ENCODE results near the gene MDH1B. TPM values are rescaled to one million over a fixed set of nuclear protein-coding genes. Genes with fewer than 3 reads are reported as not detected.

The MDH1B gene
- total and polyA plus RNA-seq, 2 donors (not counting 1 experiment from before 2014, with no cell fraction given): 0.73 to 0.99 TPM

GRCh38 chr2:206696910-206697309, 68.2 kb downstream of the MDH1B start:
- H3K9ac ChIP-seq (ENCODE audit: insufficient read depth, low read length): no peak overlapping the region
- H3K9me3 ChIP-seq (ENCODE audit: control insufficient read depth, insufficient read depth, low read depth, low read length): no peaks in the 10 kb centered on the region
- H4K20me1 ChIP-seq (ENCODE audit: control insufficient read depth, extremely low read depth, insufficient read depth, low read length): no peaks in the 10 kb centered on the region
- no peaks in the 10 kb centered on the region for H3K36me3 ChIP-seq (ENCODE audit: control insufficient read depth, insufficient read depth, low read length)
- H3K79me2 ChIP-seq (ENCODE audit: control insufficient read depth, insufficient read depth, low read length): no peaks in the 10 kb centered on the region
- no peak overlapping the region for H3K4me2 ChIP-seq (ENCODE audit: extremely low read depth, insufficient read depth, low read length)
- H3K4me3 ChIP-seq (replicated peaks in 1 of 4; ENCODE audit: control extremely low read depth in 1 of 4, insufficient read depth in 1 of 4, low read depth in 3 of 4, low read length in 4 of 4): no peak overlapping the region
- H3K27ac ChIP-seq (ENCODE audit: insufficient read depth, low read length): no peak overlapping the region
- H2AFZ ChIP-seq (ENCODE audit: low read length): no peak overlapping the region
- H3K4me1 ChIP-seq (ENCODE audit: control insufficient read depth, extremely low read depth, insufficient read depth, low read length): no peaks in the 10 kb centered on the region
- no peaks in the 10 kb centered on the region for H3K27me3 ChIP-seq (ENCODE audit: control insufficient read depth, insufficient read depth, low read length)
- TF ChIP-seq, protein P1, sequence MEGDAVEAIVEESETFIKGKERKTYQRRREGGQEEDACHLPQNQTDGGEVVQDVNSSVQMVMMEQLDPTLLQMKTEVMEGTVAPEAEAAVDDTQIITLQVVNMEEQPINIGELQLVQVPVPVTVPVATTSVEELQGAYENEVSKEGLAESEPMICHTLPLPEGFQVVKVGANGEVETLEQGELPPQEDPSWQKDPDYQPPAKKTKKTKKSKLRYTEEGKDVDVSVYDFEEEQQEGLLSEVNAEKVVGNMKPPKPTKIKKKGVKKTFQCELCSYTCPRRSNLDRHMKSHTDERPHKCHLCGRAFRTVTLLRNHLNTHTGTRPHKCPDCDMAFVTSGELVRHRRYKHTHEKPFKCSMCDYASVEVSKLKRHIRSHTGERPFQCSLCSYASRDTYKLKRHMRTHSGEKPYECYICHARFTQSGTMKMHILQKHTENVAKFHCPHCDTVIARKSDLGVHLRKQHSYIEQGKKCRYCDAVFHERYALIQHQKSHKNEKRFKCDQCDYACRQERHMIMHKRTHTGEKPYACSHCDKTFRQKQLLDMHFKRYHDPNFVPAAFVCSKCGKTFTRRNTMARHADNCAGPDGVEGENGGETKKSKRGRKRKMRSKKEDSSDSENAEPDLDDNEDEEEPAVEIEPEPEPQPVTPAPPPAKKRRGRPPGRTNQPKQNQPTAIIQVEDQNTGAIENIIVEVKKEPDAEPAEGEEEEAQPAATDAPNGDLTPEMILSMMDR (conservative IDR thresholded peaks at IDR 0.05 in 1 of 2, IDR thresholded peaks at IDR 0.05 in 1 of 2; ENCODE audit: low read depth in 1 of 2, low read length in 2 of 2): no peak
- no peak for TF ChIP-seq EZH2 (IDR thresholded peaks at IDR 0.05; ENCODE audit: low read length, missing control alignments)
- no peak for DNase-seq (ENCODE audit: low read depth in 2 of 2)

- Histone ChIP-seq H4K20me1 (ENCODE audit: control insufficient read depth, extremely low read depth, insufficient read depth, low read length) (no peaks in the 10 kb centered on the region), H3K4me1 (ENCODE audit: control insufficient read depth, extremely low read depth, insufficient read depth, low read length) (no peaks in the 10 kb centered on the region), H3K27me3 (ENCODE audit: control insufficient read depth, insufficient read depth, low read length) (no peaks in the 10 kb centered on the region), H3K36me3 (ENCODE audit: control insufficient read depth, insufficient read depth, low read length) (no peaks in the 10 kb centered on the region), H3K9me3 (ENCODE audit: control insufficient read depth, insufficient read depth, low read depth, low read length) (no peaks in the 10 kb centered on the region), H3K79me2 (ENCODE audit: control insufficient read depth, insufficient read depth, low read length) (no peaks in the 10 kb centered on the region), H3K4me2 (ENCODE audit: extremely low read depth, insufficient read depth, low read length) (no peak overlapping the region), H3K4me3 (replicated peaks in 1 of 4; ENCODE audit: control extremely low read depth in 1 of 4, insufficient read depth in 1 of 4, low read depth in 3 of 4, low read length in 4 of 4) (no peak overlapping the region), H2AFZ (ENCODE audit: low read length) (no peak overlapping the region), H3K9ac (ENCODE audit: insufficient read depth, low read length) (no peak overlapping the region), H3K27ac (ENCODE audit: insufficient read depth, low read length) (no peak overlapping the region)
- DNase-seq (ENCODE audit: low read depth in 2 of 2): peak; percentile 49 to 75
- no peak for TF ChIP-seq EZH2 (IDR thresholded peaks at IDR 0.05; ENCODE audit: low read length, missing control alignments)
- TF ChIP-seq, protein P1 (conservative IDR thresholded peaks at IDR 0.05 in 1 of 2, IDR thresholded peaks at IDR 0.05 in 1 of 2; ENCODE audit: low read depth in 1 of 2, low read length in 2 of 2): peak; percentile 60 to 61
These were observed 71.6 kb downstream of the MDH1B start for GRCh38 chr2:206693399-206694137.

- no peaks in the 10 kb centered on the region for H3K79me2 ChIP-seq (ENCODE audit: control insufficient read depth, insufficient read depth, low read length)
- no peaks in the 10 kb centered on the region for H3K9me3 ChIP-seq (ENCODE audit: control insufficient read depth, insufficient read depth, low read depth, low read length)
- no peak overlapping the region for H3K4me2 ChIP-seq (ENCODE audit: extremely low read depth, insufficient read depth, low read length)
- no peak overlapping the region for H2AFZ ChIP-seq (ENCODE audit: low read length)
- TF ChIP-seq EZH2 (IDR thresholded peaks at IDR 0.05; ENCODE audit: low read length, missing control alignments): no peak
- TF ChIP-seq, protein P1 (conservative IDR thresholded peaks at IDR 0.05 in 1 of 2, IDR thresholded peaks at IDR 0.05 in 1 of 2; ENCODE audit: low read depth in 1 of 2, low read length in 2 of 2): no peak
- H3K4me3 ChIP-seq (replicated peaks in 1 of 4; ENCODE audit: control extremely low read depth in 1 of 4, insufficient read depth in 1 of 4, low read depth in 3 of 4, low read length in 4 of 4): no peak overlapping the region
- H3K27me3 ChIP-seq (ENCODE audit: control insufficient read depth, insufficient read depth, low read length): no peaks in the 10 kb centered on the region
- no peak for DNase-seq (ENCODE audit: low read depth in 2 of 2)
- H3K4me1 ChIP-seq (ENCODE audit: control insufficient read depth, extremely low read depth, insufficient read depth, low read length): no peaks in the 10 kb centered on the region
- no peak overlapping the region for H3K9ac ChIP-seq (ENCODE audit: insufficient read depth, low read length)
- no peak overlapping the region for H3K27ac ChIP-seq (ENCODE audit: insufficient read depth, low read length)
- H3K36me3 ChIP-seq (ENCODE audit: control insufficient read depth, insufficient read depth, low read length): no peaks in the 10 kb centered on the region
- no peaks in the 10 kb centered on the region for H4K20me1 ChIP-seq (ENCODE audit: control insufficient read depth, extremely low read depth, insufficient read depth, low read length)
These were observed 72.2 kb downstream of the MDH1B start for GRCh38 chr2:206692971-206693370.

Data from fibroblast of lung (primary cell).